B cell (primary cell): Measurements from ENCODE around the gene HNRNPLL. TPM values are rescaled to one million over a fixed set of nuclear protein-coding genes. Genes with fewer than 3 reads are reported as not detected.

Source experiments
- ATAC-seq: fragments of 200-7000 bp; cut with Tn5 transposase; one replicate; pipeline ENCODE4 v1.10.0; 2021; ENCODE audit warnings: low read depth, mild to moderate bottlenecking, moderate number of reproducible peaks, moderate library complexity
- CTCF ChIA-PET: fragments of 350-600 bp; sonication (Branson Sonifier 250); formaldehyde crosslinking; loops from one replicate; lab custom pipeline; 2021; ENCODE audit warnings: antibody characterized with exemption, inconsistent platforms; lab: Charles Lee
- POLR2A ChIA-PET: fragments of 350-600 bp; sonication (Branson Sonifier 250); formaldehyde crosslinking; loops from one replicate; lab custom pipeline; 2021; ENCODE audit warnings: antibody characterized with exemption; lab: Charles Lee
- DNase-seq: peaks from one replicate; pipeline ENCODE4 v3.0.0; 2013
- H2AFZ ChIP-seq: 2 replicates; pipeline ENCODE4 v1.6.1; 2012; ENCODE audit warnings: mild to moderate bottlenecking, low read depth, low read length; ENCODE audit not compliant: insufficient read depth, poor library complexity, severe bottlenecking
- H3K27ac ChIP-seq, 2 donors: 1 replicate in 1 of 2; 2 replicates in 1 of 2; pipeline ENCODE4 v1.5.1; 2012 to 2013; ENCODE audit warnings: low read length in 2 of 2, mild to moderate bottlenecking in 2 of 2, moderate library complexity in 1 of 2
- H3K27me3 ChIP-seq, 4 experiments: fragments of 200-600 bp in 1 of 4; sonication (generic) in 1 of 4; replicated peaks in 1 of 4; 1 replicate in 2 of 4; 2 replicates in 2 of 4; pipeline versions ENCODE4 v1.6.1 to v1.7.0; 2013 to 2016; ENCODE audit warnings: low read length in 3 of 4, mild to moderate bottlenecking in 2 of 4, mixed read lengths in 1 of 4, moderate library complexity in 1 of 4; ENCODE audit not compliant: insufficient read depth in 4 of 4, control insufficient read depth in 3 of 4; ENCODE audit errors: control extremely low read depth in 1 of 4
- H3K36me3 ChIP-seq, 2 experiments: replicated peaks in 1 of 2; 1 replicate in 1 of 2; 2 replicates in 1 of 2; pipeline versions ENCODE4 v1.6.1 to v1.7.1; 2013; ENCODE audit warnings: low read length in 1 of 2; ENCODE audit not compliant: insufficient read depth in 2 of 2, control insufficient read depth in 1 of 2; ENCODE audit errors: control extremely low read depth in 1 of 2, extremely low read depth in 1 of 2
- H3K4me1 ChIP-seq, 2 donors: fragments of 200-600 bp in 1 of 2; sonication (generic) in 1 of 2; 1 replicate in 1 of 2; 2 replicates in 1 of 2; pipeline versions ENCODE4 v1.5.1 to v1.6.1; 2013 to 2017; ENCODE audit warnings: low read length in 2 of 2; ENCODE audit not compliant: control insufficient read depth in 2 of 2, insufficient read depth in 2 of 2
- H3K4me2 ChIP-seq: replicated peaks from 2 replicates; pipeline ENCODE3; 2012; ENCODE audit warnings: mild to moderate bottlenecking, low read depth, low read length; ENCODE audit not compliant: poor library complexity, severe bottlenecking
- H3K4me3 ChIP-seq, 5 experiments: fragments of 200-600 bp in 1 of 5; sonication (generic) in 1 of 5; 1 replicate in 3 of 5; 2 replicates in 2 of 5; pipeline versions ENCODE4 v1.5.1 to v1.7.0; 2011 to 2016; ENCODE audit warnings: low read length in 4 of 5, mild to moderate bottlenecking in 4 of 5, low read depth in 2 of 5, control low read depth in 1 of 5, moderate library complexity in 1 of 5; ENCODE audit not compliant: insufficient read depth in 1 of 5; ENCODE audit errors: control extremely low read depth in 1 of 5, extremely low read depth in 1 of 5
- H3K79me2 ChIP-seq: fragments of 200-600 bp; sonication (generic); one replicate; pipeline ENCODE4 v1.6.0; 2016; ENCODE audit warnings: low read length; ENCODE audit not compliant: control insufficient read depth, insufficient read depth
- H3K9ac ChIP-seq: fragments of 200-600 bp; sonication (generic); 2 replicates; pipeline ENCODE4 v1.6.1; 2017; ENCODE audit warnings: mild to moderate bottlenecking, low read length, moderate library complexity
- H3K9me3 ChIP-seq, 3 donors: one replicate each; pipeline versions ENCODE4 v1.6.1 to v1.7.1; 2013; ENCODE audit warnings: low read length in 2 of 3; ENCODE audit not compliant: control insufficient read depth in 2 of 3, insufficient read depth in 1 of 3; ENCODE audit errors: control extremely low read depth in 1 of 3
- H4K20me1 ChIP-seq: 2 replicates; pipeline ENCODE4 v1.6.0; 2012; ENCODE audit warnings: mild to moderate bottlenecking, low read length; ENCODE audit not compliant: insufficient read depth, control insufficient read depth, poor library complexity, severe bottlenecking
- H3K27ac Mint-ChIP-seq: one replicate; pipeline ENCODE4 v1.8.0; 2021; ENCODE audit warnings: mixed read lengths
- H3K27me3 Mint-ChIP-seq: one replicate; pipeline ENCODE4 v1.8.0; 2021; ENCODE audit warnings: mixed read lengths
- H3K4me1 Mint-ChIP-seq: one replicate; pipeline ENCODE4 v1.8.0; 2021; ENCODE audit warnings: mixed read lengths
- H3K4me3 Mint-ChIP-seq: one replicate; pipeline ENCODE4 v1.8.0; 2021; ENCODE audit warnings: mixed read lengths
- H3K9me3 Mint-ChIP-seq: one replicate; pipeline ENCODE4 v1.8.0; 2022; ENCODE audit warnings: mixed read lengths; ENCODE audit not compliant: insufficient read depth
- CTCF ChIP-seq: fragments of 200-600 bp; IDR thresholded peaks from one replicate; pipeline ENCODE4 v1.8.0; 2022; ENCODE audit warnings: antibody characterized with exemption, mild to moderate bottlenecking
- EZH2 ChIP-seq: IDR thresholded peaks from 2 replicates; pipeline ENCODE4 v1.6.1; 2012; ENCODE audit warnings: borderline replicate concordance, low read depth, mild to moderate bottlenecking, moderate library complexity, low read length; ENCODE audit not compliant: insufficient read depth, poor library complexity, severe bottlenecking
- WGBS: methylation state at CpG from one replicate; pipeline ENCODE4 v1.1.5; 2013; ENCODE audit warnings: missing lambda C conversion rate; ENCODE audit not compliant: insufficient coverage; 5-methylcytosine and 5-hydroxymethylcytosine counted together
- intact Hi-C: fragments of 100-400 bp; cut with micrococcal nuclease; formaldehyde crosslinking; loops from one replicate; pipeline ENCODE4 v1.10.0; 2022
- polyA plus RNA-seq: library from polyadenylated mRNA; depleted of rRNA; stranded (reverse); fragments of >200 nt; gene quantifications from 2 replicates; pipeline ENCODE4 v1.2.3, GENCODE V29; 2012
- total RNA-seq, 2 donors: library from RNA; stranded (reverse); fragments of 120-200 nt in 1 of 2; gene quantifications; 1 replicate in 1 of 2; 2 replicates in 1 of 2; pipeline versions ENCODE4 v1.2.3 to v1.2.4, GENCODE V29; 2013 to 2022

The HNRNPLL gene
- total and polyA plus RNA-seq, 2 donors (not counting 1 experiment from before 2014, with no cell fraction given), result 2.1 to 6.7 TPM

DNA sequence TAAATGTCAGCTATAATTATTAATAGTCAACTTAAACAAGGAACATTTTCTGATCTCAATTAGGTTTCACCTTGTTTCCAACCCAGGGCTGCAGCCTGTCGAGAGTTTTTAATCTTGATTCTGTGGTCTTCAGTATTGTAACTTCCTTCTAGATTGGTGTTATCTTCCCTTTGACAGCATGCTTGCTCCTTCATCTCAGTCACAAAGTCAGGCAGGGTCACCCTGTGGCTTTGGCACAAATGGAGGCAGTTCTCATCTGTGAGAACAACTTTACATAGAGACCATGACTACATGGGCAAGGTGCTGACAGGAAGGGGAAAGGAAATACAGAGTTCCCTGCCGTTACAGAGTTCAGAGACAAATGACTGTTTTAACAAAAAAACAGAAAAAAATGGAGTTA is 50.5 kb downstream of the HNRNPLL start:
- H3K79me2 ChIP-seq, result no peaks in the 10 kb centered on the region
- TF ChIP-seq CTCF (no peak), EZH2 (no peak)
- no peak overlapping the region for H3K4me3 ChIP-seq
- H3K9me3 ChIP-seq, result no peaks in the 10 kb centered on the region
- 0% methylated on average over 1 of the region's 2 CpGs for WGBS
- DNase-seq (no peak), ATAC-seq (no peak)
- POLR2A ChIA-PET, result no interaction called here
- peaks cover 39% of the 10 kb centered on the region for H3K27me3 Mint-ChIP-seq
- H3K27me3 ChIP-seq, result peaks cover 0 to 18% (median 13%) of the 10 kb centered on the region in 4 experiments
- no peak overlapping the region for H3K4me3 Mint-ChIP-seq
- intact Hi-C loops, result no loop called here
- no peak overlapping the region for H3K27ac ChIP-seq
- H2AFZ ChIP-seq, result no peak overlapping the region
- no peaks in the 10 kb centered on the region for H3K4me1 ChIP-seq
- H3K27ac Mint-ChIP-seq, result no peak overlapping the region
- no peaks in the 10 kb centered on the region for H4K20me1 ChIP-seq
- CTCF ChIA-PET, result interaction anchor here (1.0 to 2.6 kb wide), 2 partner anchors 16 to 23 kb away, joined by 3 to 6 read pairs; no protein-coding TSS in a partner anchor
- no peaks in the 10 kb centered on the region for H3K4me1 Mint-ChIP-seq
- H3K36me3 ChIP-seq, result no peaks in the 10 kb centered on the region
- no peaks in the 10 kb centered on the region for H3K9me3 Mint-ChIP-seq
- H3K9ac ChIP-seq, result no peak overlapping the region
- H3K4me2 ChIP-seq, result no peak overlapping the region

DNA sequence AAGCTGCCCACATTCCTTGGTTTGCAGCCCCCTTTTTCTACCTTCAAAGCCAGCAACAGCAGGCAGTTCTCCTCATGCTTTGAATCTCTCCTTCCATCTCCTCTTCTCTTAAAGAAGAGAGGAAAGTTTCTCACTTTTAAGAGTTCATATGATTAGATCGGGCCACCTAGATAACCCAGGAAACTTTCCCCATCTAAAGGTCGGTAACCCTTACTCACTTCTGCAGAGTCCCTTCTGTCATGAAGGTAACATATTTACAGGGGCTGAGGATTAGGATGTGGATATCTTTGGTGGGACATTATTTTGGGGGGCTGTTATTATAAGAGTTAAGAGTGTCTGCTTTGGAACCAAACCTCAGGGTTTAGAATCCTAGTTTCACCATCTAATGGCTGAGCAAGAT is 51.0 kb downstream of the HNRNPLL start:
- Histone ChIP-seq H3K36me3 (no peaks in the 10 kb centered on the region), H2AFZ (no peak overlapping the region), H3K9ac (no peak overlapping the region), H3K4me3 (no peak overlapping the region), H3K9me3 (peaks cover 0 to 3% (median 0%) of the 10 kb centered on the region in 3 donors), H4K20me1 (no peaks in the 10 kb centered on the region), H3K4me1 (no peaks in the 10 kb centered on the region), H3K79me2 (no peaks in the 10 kb centered on the region), H3K27me3 (peaks cover 0 to 18% (median 13%) of the 10 kb centered on the region in 4 experiments), H3K27ac (no peak overlapping the region), H3K4me2 (no peak overlapping the region)
- no CpG with 5 or more reads among the region's 2 CpGs for WGBS
- Mint-ChIP-seq H3K4me3 (no peak overlapping the region), H3K9me3 (no peaks in the 10 kb centered on the region), H3K27ac (no peak overlapping the region), H3K27me3 (peaks cover 37% of the 10 kb centered on the region), H3K4me1 (no peaks in the 10 kb centered on the region)
- POLR2A ChIA-PET, result no interaction called here
- CTCF ChIA-PET, result interaction anchor here (1.0 to 2.6 kb wide), 3 partner anchors 15 to 44 kb away, joined by 3 to 6 read pairs (median 3); no protein-coding TSS in a partner anchor
- intact Hi-C loops, result no loop called here
- no peak for DNase-seq
- no peak for TF ChIP-seq CTCF
- no peak for TF ChIP-seq EZH2
- no peak for ATAC-seq
